Measurements from ENCODE around the gene DMAC1. TPM values are rescaled to one million over a fixed set of nuclear protein-coding genes. Genes with fewer than 3 reads are reported as not detected.

Gene DMAC1
- 33.7 TPM for polyA plus RNA-seq (2012; ENCODE audit: missing spikeins)

- TF ChIP-seq POLR2AphosphoS5 (IDR thresholded peaks at IDR 0.05; ENCODE audit: low read depth, low read length) (peak; percentile 70; the same call in 1 of the 2 replicates), POLR2A (IDR thresholded peaks at IDR 0.05; ENCODE audit: low read depth, low read length) (peak; percentile 82), TAF1 (IDR thresholded peaks at IDR 0.05; ENCODE audit: borderline replicate concordance, low read depth, low read length) (0 out of 2 replicates have a peak, but pooled peaks have one; percentile 32)
- DNase-seq (ENCODE audit: insufficient read length) (peak; percentile 59), FAIRE-seq (peak; percentile 97)
These were observed at the start of gene DMAC1 for GRCh38 chr9:7799234-7799943. TSS of gene DMAC1 (minus strand) at chr9:7799778. CDS start at chr9:7799734, 44 bp downstream.

GRCh38 chr9:7849362-7849761, 49.8 kb upstream of the DMAC1 start:
- TF ChIP-seq POLR2AphosphoS5 (IDR thresholded peaks at IDR 0.05; ENCODE audit: low read depth, low read length) (no peak), POLR2A (IDR thresholded peaks at IDR 0.05; ENCODE audit: low read depth, low read length) (no peak), TAF1 (IDR thresholded peaks at IDR 0.05; ENCODE audit: borderline replicate concordance, low read depth, low read length) (no peak)
- DNase-seq (ENCODE audit: insufficient read length), result no peak
- no peak for FAIRE-seq

- TF ChIP-seq POLR2A (IDR thresholded peaks at IDR 0.05; ENCODE audit: low read depth, low read length), result no peak
- TF ChIP-seq POLR2AphosphoS5 (IDR thresholded peaks at IDR 0.05; ENCODE audit: low read depth, low read length), result no peak
- TF ChIP-seq TAF1 (IDR thresholded peaks at IDR 0.05; ENCODE audit: borderline replicate concordance, low read depth, low read length), result no peak
- DNase-seq (ENCODE audit: insufficient read length) (no peak), FAIRE-seq (no peak)
These were observed 48.9 kb upstream of the DMAC1 start for GRCh38 chr9:7848498-7848897.

- FAIRE-seq, result peak; percentile 62
- TF ChIP-seq POLR2AphosphoS5 (IDR thresholded peaks at IDR 0.05; ENCODE audit: low read depth, low read length), result no peak
- TF ChIP-seq POLR2A (IDR thresholded peaks at IDR 0.05; ENCODE audit: low read depth, low read length), result no peak
- no peak for TF ChIP-seq TAF1 (IDR thresholded peaks at IDR 0.05; ENCODE audit: borderline replicate concordance, low read depth, low read length)
- no peak for DNase-seq (ENCODE audit: insufficient read length)
These were observed 44.7 kb upstream of the DMAC1 start for GRCh38 chr9:7844242-7844641.

- TF ChIP-seq POLR2A (IDR thresholded peaks at IDR 0.05; ENCODE audit: low read depth, low read length), result no peak
- TF ChIP-seq TAF1 (IDR thresholded peaks at IDR 0.05; ENCODE audit: borderline replicate concordance, low read depth, low read length), result no peak
- TF ChIP-seq POLR2AphosphoS5 (IDR thresholded peaks at IDR 0.05; ENCODE audit: low read depth, low read length), result no peak
- DNase-seq (ENCODE audit: insufficient read length) (no peak), FAIRE-seq (no peak)
These were observed 42.3 kb upstream of the DMAC1 start for GRCh38 chr9:7841831-7842230.

- DNase-seq (ENCODE audit: insufficient read length) (no peak), FAIRE-seq (no peak)
- TF ChIP-seq POLR2AphosphoS5 (IDR thresholded peaks at IDR 0.05; ENCODE audit: low read depth, low read length) (no peak), TAF1 (IDR thresholded peaks at IDR 0.05; ENCODE audit: borderline replicate concordance, low read depth, low read length) (no peak), POLR2A (IDR thresholded peaks at IDR 0.05; ENCODE audit: low read depth, low read length) (no peak)
These were observed 35.0 kb upstream of the DMAC1 start for GRCh38 chr9:7834531-7834930.

- no peak for TF ChIP-seq POLR2AphosphoS5 (IDR thresholded peaks at IDR 0.05; ENCODE audit: low read depth, low read length)
- TF ChIP-seq POLR2A (IDR thresholded peaks at IDR 0.05; ENCODE audit: low read depth, low read length), result no peak
- TF ChIP-seq TAF1 (IDR thresholded peaks at IDR 0.05; ENCODE audit: borderline replicate concordance, low read depth, low read length), result no peak
- no peak for FAIRE-seq
- no peak for DNase-seq (ENCODE audit: insufficient read length)
These were observed 28.8 kb upstream of the DMAC1 start for GRCh38 chr9:7828334-7828733.

GRCh38 chr9:7827792-7828191, 28.2 kb upstream of the DMAC1 start:
- TF ChIP-seq TAF1 (IDR thresholded peaks at IDR 0.05; ENCODE audit: borderline replicate concordance, low read depth, low read length), result no peak
- TF ChIP-seq POLR2AphosphoS5 (IDR thresholded peaks at IDR 0.05; ENCODE audit: low read depth, low read length), result no peak
- no peak for TF ChIP-seq POLR2A (IDR thresholded peaks at IDR 0.05; ENCODE audit: low read depth, low read length)
- no peak for FAIRE-seq

GRCh38 chr9:7827056-7827455, 27.5 kb upstream of the DMAC1 start:
- FAIRE-seq (no peak), DNase-seq (ENCODE audit: insufficient read length) (no peak)
- TF ChIP-seq TAF1 (IDR thresholded peaks at IDR 0.05; ENCODE audit: borderline replicate concordance, low read depth, low read length) (no peak), POLR2AphosphoS5 (IDR thresholded peaks at IDR 0.05; ENCODE audit: low read depth, low read length) (no peak), POLR2A (IDR thresholded peaks at IDR 0.05; ENCODE audit: low read depth, low read length) (no peak)

More at GRCh38 chr9:7827792-7828191, 28.2 kb upstream of the DMAC1 start:
- no peak for DNase-seq (ENCODE audit: insufficient read length)

GRCh38 chr9:7823651-7824050, 24.1 kb upstream of the DMAC1 start:
- FAIRE-seq (no peak), DNase-seq (ENCODE audit: insufficient read length) (no peak)
- TF ChIP-seq POLR2AphosphoS5 (IDR thresholded peaks at IDR 0.05; ENCODE audit: low read depth, low read length) (no peak), POLR2A (IDR thresholded peaks at IDR 0.05; ENCODE audit: low read depth, low read length) (no peak), TAF1 (IDR thresholded peaks at IDR 0.05; ENCODE audit: borderline replicate concordance, low read depth, low read length) (no peak)

GRCh38 chr9:7819984-7820383, 20.4 kb upstream of the DMAC1 start:
- FAIRE-seq (no peak), DNase-seq (ENCODE audit: insufficient read length) (no peak)
- TF ChIP-seq POLR2A (IDR thresholded peaks at IDR 0.05; ENCODE audit: low read depth, low read length), result no peak
- no peak for TF ChIP-seq TAF1 (IDR thresholded peaks at IDR 0.05; ENCODE audit: borderline replicate concordance, low read depth, low read length)
- no peak for TF ChIP-seq POLR2AphosphoS5 (IDR thresholded peaks at IDR 0.05; ENCODE audit: low read depth, low read length)

GRCh38 chr9:7816021-7816420, 16.4 kb upstream of the DMAC1 start:
- DNase-seq (ENCODE audit: insufficient read length) (no peak), FAIRE-seq (no peak)
- no peak for TF ChIP-seq POLR2A (IDR thresholded peaks at IDR 0.05; ENCODE audit: low read depth, low read length)
- no peak for TF ChIP-seq TAF1 (IDR thresholded peaks at IDR 0.05; ENCODE audit: borderline replicate concordance, low read depth, low read length)
- no peak for TF ChIP-seq POLR2AphosphoS5 (IDR thresholded peaks at IDR 0.05; ENCODE audit: low read depth, low read length)

Measured in GM12892 (cell line).